PC-9 (cell line): Measurements from ENCODE around the gene RNASEH1. TPM values are rescaled to one million over a fixed set of nuclear protein-coding genes. Genes with fewer than 3 reads are reported as not detected.

Experiments used
- BruUV-seq: library from RNA; stranded (reverse); fragments of 400-500 nt; replicated peaks from 2 replicates; lab custom pipeline; 2021; lab: Mats Ljungman, UMichigan
- CTCF ChIA-PET: fragments of 300-600 bp; sonication (Branson Sonifier 250); formaldehyde crosslinking; loops from one replicate; lab custom pipeline; 2022; ENCODE audit warnings: antibody characterized with exemption; lab: Charles Lee
- POLR2A ChIA-PET: fragments of 300-600 bp; sonication (Branson Sonifier 250); formaldehyde crosslinking; loops from one replicate; lab custom pipeline; 2022; ENCODE audit warnings: antibody characterized with exemption; ENCODE audit not compliant: unreplicated experiment; lab: Charles Lee
- DNase-seq, 2 experiments: peaks; one replicate each; pipeline versions ENCODE4 v3.0.0 to v3.0.0-alpha.2; 2015 to 2022; ENCODE audit warnings: mixed read lengths in 1 of 2
- H2AFZ ChIP-seq: fragments of 200-600 bp; sonication (generic); 2 replicates; pipeline ENCODE4 v1.8.1; 2017; ENCODE audit warnings: antibody characterized with exemption
- H3F3A ChIP-seq: fragments of 200-600 bp; sonication (generic); 2 replicates; pipeline ENCODE4 v1.8.1; 2017; ENCODE audit warnings: antibody characterized with exemption, mild to moderate bottlenecking, low read depth; ENCODE audit not compliant: insufficient read depth
- H3K27ac ChIP-seq: fragments of 200-600 bp; sonication (generic); 2 replicates; pipeline ENCODE4 v1.6.1; 2016; ENCODE audit warnings: mixed run types
- H3K27me3 ChIP-seq: fragments of 200-600 bp; sonication (generic); 2 replicates; pipeline ENCODE4 v1.6.1; 2016; ENCODE audit warnings: low read depth, mixed run types; ENCODE audit not compliant: insufficient read depth
- H3K36me3 ChIP-seq: fragments of 200-600 bp; sonication (generic); 2 replicates; pipeline ENCODE4 v1.6.1; 2016; ENCODE audit warnings: low read depth, mixed run types
- H3K4me1 ChIP-seq: fragments of 200-600 bp; sonication (generic); replicated peaks from 2 replicates; pipeline ENCODE4 v1.6.1; 2016; ENCODE audit warnings: mixed run types; ENCODE audit not compliant: insufficient read depth
- H3K4me2 ChIP-seq: fragments of 200-600 bp; sonication (generic); 2 replicates; pipeline ENCODE4 v1.6.1; 2017; ENCODE audit warnings: mixed run types
- H3K4me3 ChIP-seq: fragments of 200-600 bp; sonication (generic); 2 replicates; pipeline ENCODE4 v1.6.1; 2016; ENCODE audit warnings: mixed run types
- H3K79me2 ChIP-seq: fragments of 200-600 bp; sonication (generic); 2 replicates; pipeline ENCODE4 v1.6.1; 2017; ENCODE audit warnings: low read depth, mixed run types
- H3K9me2 ChIP-seq: fragments of 200-600 bp; sonication (generic); 2 replicates; pipeline ENCODE4 v1.8.1; 2017; ENCODE audit warnings: mild to moderate bottlenecking; ENCODE audit not compliant: insufficient read depth
- H3K9me3 ChIP-seq: fragments of 200-600 bp; sonication (generic); 2 replicates; pipeline ENCODE4 v1.8.1; 2016; ENCODE audit warnings: low read depth; ENCODE audit not compliant: insufficient read depth
- H4K20me1 ChIP-seq: fragments of 200-600 bp; sonication (generic); 2 replicates; pipeline ENCODE4 v1.8.1; 2017; ENCODE audit not compliant: insufficient read depth
- EZH2 ChIP-seq: fragments of 200-600 bp; sonication (generic); IDR thresholded peaks from 2 replicates; pipeline ENCODE4 v1.8.0; 2017; ENCODE audit warnings: antibody characterized with exemption, low read depth
- intact Hi-C: fragments of 100-400 bp; cut with micrococcal nuclease; formaldehyde crosslinking; loops from one replicate; pipeline ENCODE4 v1.10.0; 2022; ENCODE audit not compliant: unreplicated experiment
- total RNA-seq: library from RNA; stranded (reverse); gene quantifications from 2 replicates; pipeline ENCODE4 v1.2.3, GENCODE V29; 2021
- TF ChIP-seq, protein P1 (sequence below): fragments of 200-600 bp; sonication (generic); conservative IDR thresholded peaks from 2 replicates; pipeline ENCODE4 v1.6.1; 2017; ENCODE audit warnings: mixed run types, antibody characterized with exemption, mild to moderate bottlenecking, moderate library complexity

The RNASEH1 gene
- total RNA-seq, 1 experiment from 2014 or later: 28.4 TPM

DNA sequence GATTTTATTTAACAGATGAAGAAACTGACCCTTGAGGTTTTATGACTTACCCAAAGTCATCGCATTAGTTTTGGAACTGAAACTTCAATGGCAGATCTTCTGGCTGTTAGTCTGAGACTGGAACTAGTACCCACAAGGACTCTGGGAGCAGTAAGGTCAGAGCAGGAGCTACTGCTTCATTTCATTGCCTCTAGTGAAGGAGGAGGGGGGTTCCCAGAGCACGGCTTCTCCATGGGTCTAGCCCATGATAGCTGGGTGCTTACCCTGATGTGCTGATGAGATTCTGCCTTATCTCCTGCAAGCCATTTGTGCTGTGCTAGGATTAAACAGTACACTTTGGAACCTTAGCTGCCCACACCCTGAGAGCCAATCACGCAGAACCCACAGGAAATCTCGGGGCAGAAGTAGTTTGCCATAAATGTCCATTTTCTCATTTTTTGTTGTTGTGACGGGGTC is 5.4 kb upstream of the RNASEH1 start:
- no peak overlapping the region for H3K27ac ChIP-seq
- H2AFZ ChIP-seq: no peak overlapping the region
- intact Hi-C loops: no loop called here
- DNase-seq: no peak
- H3K4me1 ChIP-seq: peaks cover 12% of the 10 kb centered on the region; the same call in 1 of the 2 replicates
- no peaks in the 10 kb centered on the region for H4K20me1 ChIP-seq
- POLR2A ChIA-PET: interaction anchor here (0.6 kb wide), 1 partner anchor 11 kb away, joined by 3 read pairs; no protein-coding TSS in a partner anchor
- H3K79me2 ChIP-seq: peaks cover 11% of the 10 kb centered on the region; the same call in 1 of the 2 replicates
- no peak overlapping the region for H3K4me2 ChIP-seq
- no TSS peak for BruUV-seq
- peaks cover 8% of the 10 kb centered on the region; the same call in 1 of the 2 replicates for H3K36me3 ChIP-seq
- no peaks in the 10 kb centered on the region for H3K9me3 ChIP-seq
- no peak for TF ChIP-seq EZH2
- TF ChIP-seq, protein P1, sequence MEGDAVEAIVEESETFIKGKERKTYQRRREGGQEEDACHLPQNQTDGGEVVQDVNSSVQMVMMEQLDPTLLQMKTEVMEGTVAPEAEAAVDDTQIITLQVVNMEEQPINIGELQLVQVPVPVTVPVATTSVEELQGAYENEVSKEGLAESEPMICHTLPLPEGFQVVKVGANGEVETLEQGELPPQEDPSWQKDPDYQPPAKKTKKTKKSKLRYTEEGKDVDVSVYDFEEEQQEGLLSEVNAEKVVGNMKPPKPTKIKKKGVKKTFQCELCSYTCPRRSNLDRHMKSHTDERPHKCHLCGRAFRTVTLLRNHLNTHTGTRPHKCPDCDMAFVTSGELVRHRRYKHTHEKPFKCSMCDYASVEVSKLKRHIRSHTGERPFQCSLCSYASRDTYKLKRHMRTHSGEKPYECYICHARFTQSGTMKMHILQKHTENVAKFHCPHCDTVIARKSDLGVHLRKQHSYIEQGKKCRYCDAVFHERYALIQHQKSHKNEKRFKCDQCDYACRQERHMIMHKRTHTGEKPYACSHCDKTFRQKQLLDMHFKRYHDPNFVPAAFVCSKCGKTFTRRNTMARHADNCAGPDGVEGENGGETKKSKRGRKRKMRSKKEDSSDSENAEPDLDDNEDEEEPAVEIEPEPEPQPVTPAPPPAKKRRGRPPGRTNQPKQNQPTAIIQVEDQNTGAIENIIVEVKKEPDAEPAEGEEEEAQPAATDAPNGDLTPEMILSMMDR: no peak
- H3K9me2 ChIP-seq: no peaks in the 10 kb centered on the region
- CTCF ChIA-PET: no interaction called here
- no peaks in the 10 kb centered on the region for H3K27me3 ChIP-seq
- no peak overlapping the region for H3K4me3 ChIP-seq
- peaks cover 23% of the 10 kb centered on the region for H3F3A ChIP-seq

DNA sequence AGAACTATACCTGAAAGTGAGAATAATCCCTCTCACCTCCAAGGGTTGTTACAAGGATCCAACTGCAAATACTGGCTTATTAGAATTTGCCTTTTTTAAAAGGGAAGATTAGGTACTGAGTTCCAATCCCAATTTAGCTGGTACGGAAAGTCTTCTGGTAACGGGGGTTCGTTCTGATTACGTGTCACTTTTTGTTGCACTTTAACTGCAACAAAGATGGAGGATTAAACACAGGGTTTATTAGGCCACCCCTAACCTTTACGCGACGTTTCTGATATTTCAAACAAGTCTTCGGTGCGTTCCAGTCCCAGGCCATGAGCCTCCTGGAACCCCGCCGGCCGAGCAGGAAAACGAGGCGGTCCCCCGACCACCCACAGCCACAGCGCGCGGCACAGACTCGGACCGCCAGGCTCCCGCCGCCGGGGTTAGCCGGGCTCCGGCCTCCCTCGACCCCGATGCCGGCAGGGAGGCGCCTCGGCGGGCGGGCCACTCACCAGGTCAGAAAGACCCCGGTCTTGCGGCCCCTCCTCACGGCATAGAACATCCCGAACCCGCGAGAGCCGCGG is 411 bp downstream of the RNASEH1 start:
- Histone ChIP-seq H3K4me2 (peak overlapping the region; percentile 99), H3K36me3 (peaks cover 48% of the 10 kb centered on the region), H3K79me2 (peaks cover 63% of the 10 kb centered on the region), H3K9me2 (no peaks in the 10 kb centered on the region), H3K27me3 (no peaks in the 10 kb centered on the region), H2AFZ (peak overlapping the region; percentile 81), H3K4me1 (peaks cover 21% of the 10 kb centered on the region), H3F3A (peaks cover 24% of the 10 kb centered on the region), H3K9me3 (no peaks in the 10 kb centered on the region), H3K27ac (peak overlapping the region; percentile 74), H4K20me1 (peaks cover 28% of the 10 kb centered on the region), H3K4me3 (peak overlapping the region; percentile 81)
- CTCF ChIA-PET: no interaction called here
- intact Hi-C loops: loop anchor here (1.0 kb wide), 3 partner anchors 18 to 38 kb away; partner anchors contain the start of genes ADI1 and RPS7
- POLR2A ChIA-PET: interaction anchor here (0.6 kb wide), 2 partner anchors 20 to 1828 kb away, joined by 5 to 7 read pairs; no protein-coding TSS in a partner anchor
- BruUV-seq: TSS peak; percentile 85
- DNase-seq: no peak
- TF ChIP-seq, protein P1: no peak
- TF ChIP-seq EZH2: no peak

DNA sequence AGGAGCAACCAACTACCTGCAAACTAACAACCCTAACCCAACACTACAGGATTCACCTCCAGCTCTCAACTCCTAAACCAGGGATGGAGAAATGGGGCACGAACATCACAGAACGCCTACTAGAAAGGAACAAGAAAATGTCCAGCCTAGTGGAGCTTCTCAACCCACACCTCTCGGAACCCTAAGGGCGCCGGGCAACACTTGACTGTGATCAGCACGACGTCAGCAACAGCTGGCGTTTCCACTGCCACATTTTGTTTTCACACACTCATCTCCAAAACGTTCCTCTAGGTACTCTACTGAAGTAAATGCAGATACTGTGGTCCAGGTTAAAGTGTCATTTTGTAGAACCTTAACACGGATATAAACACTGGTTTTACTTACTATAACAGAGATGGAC is 4.2 kb downstream of the RNASEH1 start:
- POLR2A ChIA-PET: no interaction called here
- Histone ChIP-seq H2AFZ (no peak overlapping the region), H3K9me2 (no peaks in the 10 kb centered on the region), H3K27ac (no peak overlapping the region), H3K4me1 (peaks cover 15% of the 10 kb centered on the region), H3K27me3 (no peaks in the 10 kb centered on the region), H3K4me2 (no peak overlapping the region), H4K20me1 (peaks cover 30% of the 10 kb centered on the region), H3F3A (peaks cover 20% of the 10 kb centered on the region), H3K79me2 (peaks cover 53% of the 10 kb centered on the region), H3K4me3 (no peak overlapping the region), H3K9me3 (no peaks in the 10 kb centered on the region), H3K36me3 (peaks cover 68% of the 10 kb centered on the region)
- no TSS peak for BruUV-seq
- TF ChIP-seq EZH2: no peak
- TF ChIP-seq, protein P1: no peak
- intact Hi-C loops: no loop called here
- CTCF ChIA-PET: no interaction called here
- DNase-seq: no peak
